HG02870 (cell line): ENCODE results near the gene GAL3ST3.
"Not testable (repeated sequence)": the region's sequence is repeated elsewhere in the genome, so short reads cannot be mapped to it uniquely, and the experiment has no call there.

Source experiments
- ATAC-seq: cut with Tn5 transposase; IDR thresholded peaks from one replicate; pipeline ENCODE4 v1.9.1; 2021; ENCODE audit warnings: mild to moderate bottlenecking, moderate library complexity; ENCODE audit not compliant: unreplicated experiment

Gene GAL3ST3

DNA sequence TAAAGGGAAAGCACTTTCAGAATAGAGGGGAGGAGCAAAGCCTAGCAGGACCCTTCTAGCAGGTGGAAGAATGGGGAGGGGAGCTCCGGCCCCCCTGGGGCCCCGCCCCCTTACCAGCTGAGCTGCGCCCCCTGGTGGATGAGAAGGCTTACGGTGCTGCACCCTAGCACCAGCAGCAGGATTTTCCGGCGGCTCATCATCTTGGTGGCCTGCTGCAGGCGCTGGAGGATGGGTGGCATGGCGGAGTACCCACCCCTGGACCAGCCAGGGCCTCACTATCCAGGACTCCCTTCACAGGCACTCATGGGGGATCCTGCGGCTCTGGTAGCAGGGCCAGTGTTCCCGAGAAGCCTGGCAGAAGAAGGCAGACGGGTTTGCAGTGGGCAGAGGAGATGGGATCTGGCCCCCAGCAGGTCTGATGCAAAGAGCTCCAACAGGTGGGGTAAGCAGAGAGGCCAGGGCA, 3.8 kb downstream of the GAL3ST3 start:
- ATAC-seq: no peak

DNA sequence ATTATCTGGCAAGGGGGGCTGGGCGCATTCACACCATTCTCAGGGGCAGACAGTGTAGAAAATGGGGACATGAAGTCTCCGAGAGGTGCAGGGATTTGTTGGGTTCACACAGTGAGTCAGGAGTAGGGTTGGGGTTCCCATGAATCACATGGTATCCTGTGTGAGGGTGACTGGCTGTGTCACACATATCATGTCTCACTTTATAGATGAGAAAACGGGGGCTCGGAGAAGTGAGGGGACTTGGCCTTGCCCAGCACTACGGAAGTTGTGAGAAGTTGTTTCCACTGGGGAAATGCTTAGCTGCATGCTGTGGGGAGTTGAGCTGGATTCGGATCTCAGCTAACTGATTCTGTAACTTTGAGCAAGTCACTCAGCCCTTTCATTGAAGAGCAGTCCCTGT, 4.2 kb downstream of the GAL3ST3 start:
- no peak for ATAC-seq

DNA sequence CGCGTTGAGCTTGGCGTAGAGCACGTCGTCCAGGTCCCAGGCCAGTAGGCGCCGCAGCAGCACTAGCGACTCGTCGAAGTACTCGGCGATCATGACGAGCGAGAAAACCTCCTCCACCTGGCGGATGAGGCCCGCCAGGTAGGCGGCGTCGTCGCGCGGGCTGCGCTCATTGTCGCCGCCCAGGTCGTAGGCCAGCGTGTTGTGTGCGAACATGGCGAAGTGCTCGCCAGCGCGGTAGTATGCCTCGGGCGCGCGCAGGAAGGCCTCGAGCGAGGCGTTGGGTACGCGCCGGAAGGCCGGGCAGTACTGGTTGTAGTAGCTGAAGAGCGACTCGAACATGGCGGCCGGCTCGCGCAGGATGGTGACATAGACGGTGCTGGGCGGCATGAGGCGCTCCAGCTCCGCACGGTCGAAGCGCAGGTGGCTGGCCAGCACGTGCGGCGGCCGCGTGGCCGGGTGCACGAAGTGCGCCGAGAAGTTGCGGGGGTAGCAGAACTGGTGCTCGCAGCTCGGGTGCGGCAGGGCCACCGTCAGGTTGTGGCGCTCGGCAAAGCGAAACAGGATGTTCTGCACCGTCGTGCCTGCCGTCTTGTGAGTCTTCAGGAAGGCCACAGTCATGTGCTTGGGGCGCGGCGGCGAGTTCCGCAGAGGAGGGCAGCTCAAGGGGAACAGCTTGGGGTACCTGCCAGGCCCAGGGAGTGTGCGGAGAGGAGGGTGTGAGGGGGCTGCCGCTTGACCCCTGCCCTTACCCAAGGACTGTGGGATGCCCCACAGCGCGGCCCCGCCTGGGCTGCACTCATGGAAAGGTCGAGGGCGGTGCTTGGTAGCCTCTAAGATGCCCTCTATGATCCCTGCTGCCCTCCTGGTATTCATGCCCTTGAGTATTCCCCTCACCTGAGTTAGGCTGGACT, 5.7 kb downstream of the GAL3ST3 start:
- ATAC-seq: no peak

DNA sequence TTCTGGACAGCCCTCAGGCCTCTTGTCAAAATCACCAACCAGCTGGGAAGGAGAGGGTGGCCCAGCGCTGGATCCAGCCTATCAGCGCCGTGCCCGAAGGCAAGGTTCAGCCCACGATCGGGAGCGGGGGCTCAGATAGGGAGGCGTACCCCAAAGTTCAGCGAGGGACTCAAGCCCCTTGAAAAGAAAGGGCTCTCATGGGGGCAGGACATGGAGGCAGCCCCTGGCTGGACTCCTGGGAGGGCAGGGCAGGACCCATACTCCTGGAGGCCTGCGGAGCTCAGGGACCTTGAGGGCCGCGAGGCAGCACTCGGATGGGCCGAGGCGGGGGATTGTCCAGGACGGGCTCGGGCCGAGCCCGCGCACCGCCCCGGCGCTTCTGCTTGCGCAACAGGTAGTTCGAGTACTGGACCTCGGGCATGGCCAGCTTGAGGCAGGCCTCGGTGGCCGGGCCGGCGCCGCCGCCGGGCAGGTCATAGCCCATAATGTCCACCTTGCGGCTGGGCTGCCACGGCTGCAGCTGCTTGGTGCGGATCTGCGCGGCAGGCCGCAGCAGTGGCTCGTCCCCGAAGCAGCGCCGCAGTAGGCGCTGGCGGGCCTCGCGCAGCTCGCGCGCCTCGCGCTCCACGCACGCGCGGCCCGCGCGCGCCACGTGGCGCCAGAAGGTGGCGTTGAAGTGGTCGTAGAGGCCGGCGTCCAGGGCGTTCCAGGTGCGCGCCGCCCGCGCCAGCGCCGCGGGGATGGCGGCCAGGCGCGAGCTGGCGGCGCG, 6.5 kb downstream of the GAL3ST3 start:
- ATAC-seq: no peak

DNA sequence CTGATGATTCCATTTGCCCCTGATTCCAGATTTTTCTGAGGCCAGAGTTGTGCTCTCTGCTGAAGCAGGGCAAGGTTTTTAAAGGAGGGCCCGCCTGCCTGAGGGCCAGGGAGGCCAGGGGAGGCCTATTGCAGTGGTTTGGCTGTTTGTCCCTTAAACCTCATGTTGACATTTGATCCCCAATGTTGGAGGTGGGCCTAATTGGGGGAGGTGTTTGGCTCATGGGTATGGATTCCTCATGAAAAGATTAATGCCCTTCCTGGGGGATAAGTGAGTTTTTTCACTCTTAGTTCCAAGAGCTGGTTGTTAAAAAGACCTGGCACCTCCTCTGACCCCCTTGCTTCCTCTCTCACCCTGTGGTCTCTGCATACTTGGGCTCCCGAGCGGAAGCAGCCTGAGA, 9.2 kb downstream of the GAL3ST3 start:
- no peak for ATAC-seq

DNA sequence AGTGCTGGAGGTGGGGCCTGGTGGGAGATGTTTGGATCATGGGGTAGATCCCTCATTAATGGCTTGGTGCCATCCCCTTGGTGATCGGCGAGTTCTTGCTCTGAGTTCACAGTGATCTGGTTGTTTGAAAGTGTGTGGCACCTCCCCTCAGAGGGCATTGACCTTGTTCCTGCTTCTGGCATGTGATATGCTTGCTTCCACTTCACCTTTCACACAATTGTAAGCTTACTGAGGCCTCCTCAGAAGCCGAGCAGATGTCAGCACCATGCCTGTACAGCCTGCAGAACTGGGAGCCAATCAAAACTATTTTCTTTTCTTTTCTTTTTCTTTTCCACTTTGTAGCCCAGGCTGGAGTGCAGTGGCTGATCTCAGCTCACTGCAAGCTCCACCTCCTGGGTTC, 11.6 kb downstream of the GAL3ST3 start:
- ATAC-seq: no peak

DNA sequence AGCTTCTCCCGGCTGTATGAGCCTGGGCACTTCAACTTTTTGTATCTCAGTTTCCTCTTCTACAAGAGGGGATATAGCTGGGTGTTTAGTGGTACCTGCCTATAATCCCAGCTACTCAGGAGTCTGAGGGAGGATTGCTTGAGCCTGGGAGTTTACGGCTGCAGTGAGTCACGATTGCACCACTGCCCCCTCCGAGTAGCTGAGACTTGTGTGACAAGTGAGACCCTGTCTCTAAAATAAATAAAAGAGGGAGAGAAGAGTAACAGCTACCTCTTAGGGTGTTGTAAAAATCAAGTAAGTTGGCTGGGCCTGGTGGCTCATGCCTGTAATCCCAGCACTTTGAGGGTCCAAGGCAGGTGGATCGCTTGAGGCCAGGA, 12.6 kb downstream of the GAL3ST3 start:
- ATAC-seq: no peak

DNA sequence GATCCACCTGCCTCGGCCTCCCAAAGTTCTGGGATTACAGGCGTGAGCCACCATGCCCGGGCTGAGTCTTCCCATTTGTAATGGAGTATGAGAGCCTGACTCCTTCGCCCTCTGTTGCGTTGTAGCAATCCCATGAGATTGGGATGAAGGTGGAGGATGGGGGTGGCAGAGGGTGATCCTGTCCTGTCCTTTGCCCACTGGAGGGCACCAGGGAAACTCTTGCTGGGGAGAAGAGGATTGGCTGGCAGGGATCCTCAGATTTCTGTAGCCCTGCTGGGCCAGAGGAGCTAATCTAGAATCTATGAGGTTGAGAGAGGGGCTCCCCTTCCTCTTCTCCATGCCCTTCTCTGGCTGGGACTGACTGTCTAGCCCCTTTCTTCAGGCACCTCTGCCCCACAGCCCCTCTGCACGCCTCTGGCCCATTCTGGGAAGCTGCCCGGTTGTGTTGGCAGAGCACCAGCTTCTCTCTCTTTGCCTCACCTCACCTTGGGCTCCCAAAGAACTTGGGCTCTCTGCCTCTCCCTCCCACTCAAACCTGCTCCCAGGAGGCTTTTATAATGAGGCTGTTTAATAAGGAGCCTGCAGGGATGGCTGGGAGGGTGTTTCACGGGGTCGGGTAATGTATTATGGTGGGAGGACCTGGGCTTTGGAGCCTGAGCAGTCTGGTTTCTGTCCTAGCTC, 13.2 kb downstream of the GAL3ST3 start:
- ATAC-seq: no peak

DNA sequence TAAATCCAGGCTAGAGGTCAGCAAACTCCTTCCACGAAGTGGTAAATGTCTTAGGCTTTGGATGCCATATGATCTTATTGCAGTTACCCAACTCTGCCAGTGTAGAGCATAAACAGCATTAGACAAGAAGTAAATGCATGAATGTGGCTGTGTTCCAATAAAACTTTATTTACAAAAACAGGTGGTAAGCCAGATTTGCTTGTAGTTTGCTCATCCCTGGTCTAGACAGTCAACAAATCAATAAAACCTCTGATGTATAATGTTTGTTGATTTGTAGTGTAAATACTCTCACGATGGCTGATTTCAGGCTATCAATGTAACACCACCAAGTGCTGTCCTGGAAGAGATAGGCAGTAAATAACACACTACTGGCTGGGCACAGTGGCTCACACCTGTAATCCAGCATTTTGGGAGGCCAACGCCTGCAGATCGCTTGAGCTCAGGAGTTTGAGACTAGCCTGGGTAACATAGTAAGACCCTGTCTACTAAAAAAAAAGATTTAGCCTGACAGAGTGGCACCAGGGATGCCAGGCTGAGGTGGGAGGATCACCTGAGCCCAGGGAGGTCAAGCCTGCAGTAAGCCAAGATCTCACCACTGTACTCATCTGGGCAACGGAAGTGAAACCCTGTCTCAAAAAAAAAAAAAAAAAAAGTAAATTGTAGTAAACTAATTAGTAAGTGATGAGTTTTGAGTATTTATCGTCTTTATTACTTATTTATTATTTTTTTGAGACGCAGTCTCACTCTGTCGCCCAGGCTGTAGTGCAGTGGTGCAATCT, 15.8 kb downstream of the GAL3ST3 start:
- ATAC-seq: no peak

DNA sequence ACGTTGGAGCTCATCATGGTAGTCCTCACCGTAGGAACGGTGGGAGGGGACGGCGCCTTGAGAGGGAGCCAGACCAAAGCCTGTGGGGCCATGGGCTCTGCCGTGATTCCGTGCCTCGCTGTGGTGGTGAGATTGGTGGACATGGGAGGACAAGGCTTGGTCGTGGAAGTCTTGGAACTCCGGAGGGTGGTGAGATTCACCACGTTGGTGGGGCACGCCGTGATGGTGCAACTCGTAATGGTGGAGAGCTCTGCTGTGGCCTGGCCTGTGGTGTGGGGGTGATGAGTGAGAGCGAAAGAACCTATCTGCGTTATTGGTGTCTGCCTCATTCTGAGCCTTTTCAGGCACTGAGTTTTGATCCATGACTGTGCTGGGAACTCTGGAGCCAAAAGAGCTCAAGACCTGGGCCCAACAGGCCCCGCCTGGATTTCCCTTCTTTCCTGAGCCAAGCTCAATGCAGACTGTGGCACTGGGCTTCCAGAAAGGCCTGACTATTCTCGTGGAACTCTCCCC, 22.9 kb downstream of the GAL3ST3 start, which contains the start of gene CATSPER1:
Gene CATSPER1 (minus strand): TSS at position 463 of the 513 bp plus-strand sequence. CDS start 100 bp downstream, at position 363.
- no peak for ATAC-seq

DNA sequence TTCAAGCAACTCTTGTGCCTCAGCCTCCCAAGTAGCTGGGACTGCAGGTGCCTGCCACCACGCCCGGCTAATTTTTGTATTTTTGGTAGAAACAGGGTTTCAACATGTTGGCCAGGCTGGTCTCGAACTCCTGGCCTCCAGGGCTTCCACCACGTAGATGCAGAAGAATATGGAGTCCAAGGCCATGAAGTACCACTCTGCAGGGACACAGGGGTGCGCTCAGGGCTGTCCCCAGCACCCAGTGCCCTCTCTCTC, 25.8 kb downstream of the GAL3ST3 start:
- not testable (repeated sequence) for ATAC-seq

DNA sequence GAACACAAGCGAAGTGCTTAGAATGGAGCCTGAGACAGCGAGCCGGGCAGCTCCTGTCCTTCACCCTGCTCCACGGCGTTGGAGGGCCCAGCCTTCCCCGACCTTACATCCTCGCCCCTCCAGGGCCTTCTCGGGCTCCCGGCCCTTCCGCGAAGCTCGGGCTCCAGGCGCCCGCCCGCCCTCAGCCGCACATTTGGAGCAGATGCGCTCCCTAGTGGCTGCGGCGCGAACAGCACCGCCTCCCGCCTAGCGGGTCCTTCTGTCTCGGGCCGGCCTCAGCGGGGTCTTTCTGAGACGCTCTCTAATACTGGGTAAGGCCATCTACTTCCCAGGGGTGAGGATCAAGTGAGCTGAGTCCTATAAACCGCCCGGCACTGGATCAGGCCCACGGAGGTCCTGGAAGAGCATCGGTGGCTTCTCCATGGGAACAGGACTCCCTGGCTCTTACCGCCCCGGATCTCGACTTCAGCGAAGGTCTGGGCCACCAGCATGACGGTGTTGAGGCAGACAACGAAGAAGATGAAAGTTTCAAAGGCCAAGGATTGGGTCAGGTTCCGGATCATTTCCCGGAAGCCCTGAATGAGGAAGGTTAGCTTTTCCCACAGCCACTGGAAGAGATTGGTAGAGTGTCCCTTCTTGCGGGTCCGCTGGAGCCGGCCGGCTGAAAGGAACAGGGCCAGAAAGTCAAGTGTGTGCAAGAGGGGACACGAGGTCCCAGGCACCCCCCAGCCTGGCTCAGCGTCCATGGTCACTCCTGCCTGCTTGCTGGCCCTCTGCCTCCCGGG, 26.4 kb downstream of the GAL3ST3 start:
- no peak for ATAC-seq

DNA sequence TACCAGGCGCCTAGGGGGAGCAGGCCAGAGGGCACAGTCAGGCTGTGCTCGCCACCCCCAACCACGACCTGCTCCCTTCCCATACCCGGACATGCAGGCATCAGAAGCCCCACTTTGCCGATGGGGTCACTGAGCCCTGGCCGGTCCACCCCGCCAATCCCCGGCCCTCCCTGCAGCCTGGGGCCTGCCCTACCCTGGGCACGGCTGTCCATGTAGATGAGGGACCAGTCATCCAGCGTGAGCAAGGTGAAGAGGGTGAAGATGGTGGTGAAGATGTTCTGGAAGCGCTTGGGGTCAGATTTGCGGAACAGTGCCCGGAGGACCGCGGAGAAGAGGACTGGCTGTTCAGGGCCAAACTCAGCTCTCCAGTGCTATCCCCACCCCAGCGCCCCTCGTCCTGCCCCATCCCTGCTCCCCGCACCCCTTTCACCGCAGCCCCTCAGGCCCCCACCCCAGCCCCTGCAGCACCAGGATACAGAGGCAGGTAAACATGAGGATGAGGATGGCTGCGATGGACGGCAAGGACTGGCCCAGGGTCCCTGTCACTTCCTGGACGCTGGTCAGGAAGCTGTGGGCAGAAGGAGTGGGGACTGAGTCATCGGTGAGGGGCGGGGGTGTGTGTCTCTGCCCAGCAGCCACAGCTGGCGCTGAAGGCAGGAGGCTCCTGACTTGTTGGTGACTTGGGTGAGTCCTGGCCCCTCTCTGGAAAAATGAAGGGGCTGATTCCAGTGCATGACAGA, 28.2 kb downstream of the GAL3ST3 start:
- ATAC-seq: no peak

DNA sequence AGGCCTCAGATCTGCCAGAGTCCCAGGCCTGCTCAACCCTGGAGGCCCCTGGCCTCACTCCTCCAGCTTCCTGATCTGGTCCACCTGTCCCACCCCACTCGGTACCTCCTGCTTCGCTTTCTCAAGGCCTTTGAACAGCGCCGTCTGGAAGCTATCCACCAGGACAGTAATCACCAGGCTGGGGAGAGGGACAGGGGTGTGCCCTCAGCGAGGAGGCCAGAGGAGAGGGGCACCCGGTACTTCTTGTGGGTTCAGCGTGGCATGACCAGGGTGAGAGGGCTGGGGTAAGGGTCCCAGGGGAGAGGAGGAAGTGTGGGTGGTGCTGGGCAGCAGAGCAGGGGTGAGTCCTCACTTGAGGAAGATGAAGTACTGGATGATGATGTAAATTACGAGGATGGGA, 28.7 kb downstream of the GAL3ST3 start:
- no peak for ATAC-seq

DNA sequence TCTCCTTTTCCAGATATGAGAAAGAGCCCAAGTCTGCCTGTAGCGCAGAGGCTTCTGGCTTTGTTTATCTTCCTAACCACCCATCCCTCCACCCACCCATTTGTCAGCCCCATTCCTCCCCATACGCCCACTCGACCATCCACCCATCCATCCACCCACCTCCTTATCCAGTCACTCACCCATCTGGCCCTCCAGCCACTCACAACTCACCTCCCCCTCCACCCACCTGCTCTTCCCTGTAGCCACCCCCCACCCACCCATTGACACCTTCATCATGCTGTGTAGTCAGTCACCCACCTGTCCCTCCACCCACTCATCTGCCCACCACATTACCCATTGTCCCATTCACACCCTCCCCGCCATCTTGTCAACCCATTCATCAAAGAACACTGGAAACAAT, 31.6 kb downstream of the GAL3ST3 start:
- no peak for ATAC-seq

DNA sequence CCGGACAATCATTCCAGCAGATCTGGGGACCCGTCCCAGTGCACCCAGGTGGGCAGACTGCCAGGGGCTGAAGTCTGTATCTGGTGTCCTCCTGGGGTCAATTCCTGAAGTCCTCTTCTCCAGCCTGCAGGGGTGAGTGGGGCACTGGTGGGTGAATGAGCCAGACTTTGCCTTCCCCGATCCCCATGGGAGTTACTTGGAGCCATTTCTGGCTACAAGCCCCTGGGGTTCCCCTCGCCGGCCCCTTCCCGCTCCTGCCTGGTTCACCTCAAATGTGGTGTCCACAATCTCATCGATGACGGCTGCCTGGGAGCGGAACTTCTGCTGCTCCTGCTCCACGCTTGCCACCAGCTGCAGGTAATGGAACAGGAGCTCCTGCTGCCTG, 32.2 kb downstream of the GAL3ST3 start:
- no peak for ATAC-seq

DNA sequence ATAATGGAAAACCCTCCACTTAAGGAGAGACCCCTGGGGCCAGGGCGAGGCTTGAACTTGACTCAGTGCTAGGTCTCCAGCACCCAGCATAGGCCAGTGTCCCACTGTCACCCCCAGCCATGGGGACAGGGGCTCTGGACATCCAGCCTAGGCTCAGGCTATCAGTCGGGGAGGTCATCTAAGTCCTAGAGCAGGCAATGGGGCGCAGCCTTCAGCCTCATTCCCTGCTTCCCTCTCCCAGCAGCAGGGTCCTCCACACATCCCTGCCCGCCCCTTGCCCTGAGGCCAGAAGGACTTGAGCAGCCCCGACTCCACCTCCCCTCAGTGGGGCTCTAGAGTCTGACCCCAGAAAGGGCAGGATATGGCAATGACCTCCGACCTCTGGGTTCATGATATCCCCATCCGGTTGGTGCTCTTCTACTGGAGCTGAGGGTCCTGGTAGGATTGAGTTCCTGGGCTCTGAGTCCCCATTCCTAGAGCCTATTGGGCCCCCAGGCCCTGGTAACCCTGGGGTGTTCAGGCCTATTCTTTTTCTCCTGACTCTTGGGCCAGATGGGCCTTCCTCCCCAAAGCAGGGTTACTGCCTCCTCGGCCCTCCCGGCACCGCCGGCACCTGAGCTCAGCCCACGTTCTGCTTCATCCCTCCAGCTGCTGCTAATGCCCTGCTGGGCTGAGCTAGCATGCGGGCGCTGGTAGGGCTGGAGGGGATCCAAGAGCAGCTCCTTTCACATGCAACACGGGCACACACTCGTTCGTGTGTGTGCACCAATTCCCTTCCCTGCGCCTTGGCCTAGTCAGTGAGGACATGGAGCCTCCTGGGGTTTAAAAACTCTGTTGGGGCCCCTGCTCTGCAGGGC, 32.8 kb downstream of the GAL3ST3 start:
- ATAC-seq: no peak

DNA sequence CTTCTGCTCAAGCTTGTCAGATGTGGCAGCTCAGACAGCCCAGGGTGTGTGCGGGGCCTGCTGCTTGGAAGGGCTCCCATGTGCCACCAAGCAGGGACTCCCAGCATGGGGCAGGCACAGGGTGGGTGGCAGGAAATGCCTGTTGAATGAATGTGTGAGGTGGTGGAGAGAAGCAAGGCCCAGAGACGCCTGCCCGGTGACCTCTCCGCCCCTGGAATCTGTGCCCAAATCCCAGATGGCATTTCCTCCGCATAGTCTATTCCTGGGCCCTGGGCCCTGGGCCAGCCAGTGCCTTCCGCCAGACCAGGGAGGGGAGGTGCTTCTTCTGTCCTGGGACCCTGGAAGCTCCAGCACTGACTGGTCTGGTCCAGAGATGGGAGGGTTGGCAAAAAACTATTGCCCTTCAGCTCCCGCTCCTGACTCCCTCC, 33.5 kb downstream of the GAL3ST3 start:
- no peak for ATAC-seq
